ENCODE results near the gene NKAIN4.

DNA sequence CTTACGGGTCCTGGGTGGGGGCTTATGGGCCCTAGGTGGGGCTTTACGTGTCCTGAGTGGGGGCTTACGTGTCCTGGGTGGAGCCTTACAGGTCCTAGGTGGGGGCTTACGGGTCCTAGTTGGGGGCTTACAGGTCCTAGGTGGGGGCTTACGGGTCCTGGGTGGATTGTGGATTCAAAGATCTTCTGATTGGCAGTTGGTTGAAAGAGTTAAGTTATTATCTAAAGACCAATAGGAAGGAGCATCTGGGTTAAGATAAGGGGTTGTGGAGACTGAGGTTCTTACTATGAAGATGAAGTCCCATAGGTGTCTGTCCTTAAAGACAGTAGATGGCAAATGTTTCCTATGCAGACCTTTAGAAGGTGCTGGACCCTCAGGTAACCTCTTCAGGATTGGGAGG is 27.0 kb downstream of the NKAIN4 start:
- no peak for TF ChIP-seq CTCF (IDR thresholded peaks at IDR 0.05; ENCODE audit: poor library complexity)
- TF ChIP-seq EZH2 (IDR thresholded peaks at IDR 0.05; ENCODE audit: borderline replicate concordance) = no peak
- TF ChIP-seq EZH2phosphoT487 (IDR thresholded peaks at IDR 0.05; ENCODE audit: low read depth, severe bottlenecking, unreplicated experiment) = no peak
